Liver (tissue), 9 donors: ENCODE measurements around the gene DEK. TPM values are rescaled to one million over a fixed set of nuclear protein-coding genes. Genes with fewer than 3 reads are reported as not detected.

Experiments
- DNase-seq: peaks from one replicate; pipeline ENCODE4 v3.0.0-alpha.2; 2017; ENCODE audit warnings: low spot score
- H3K27ac ChIP-seq, 2 donors: one replicate each; pipeline ENCODE4 v1.7.0; 2013; ENCODE audit warnings: inconsistent platforms in 2 of 2, low read length in 2 of 2, control low read depth in 1 of 2, low read depth in 1 of 2, mild to moderate bottlenecking in 1 of 2
- H3K27me3 ChIP-seq, 4 donors: one replicate each; pipeline versions ENCODE4 v1.6.1 to v1.7.0; 2013; ENCODE audit warnings: low read length in 3 of 4, inconsistent platforms in 1 of 4, mild to moderate bottlenecking in 1 of 4, moderate library complexity in 1 of 4; ENCODE audit not compliant: control insufficient read depth in 4 of 4, insufficient read depth in 4 of 4
- H3K36me3 ChIP-seq, 4 donors: one replicate each; pipeline versions ENCODE4 v1.6.1 to v1.7.0; 2013; ENCODE audit warnings: low read length in 3 of 4, mild to moderate bottlenecking in 3 of 4, low read depth in 1 of 4, moderate library complexity in 1 of 4; ENCODE audit not compliant: control insufficient read depth in 4 of 4, insufficient read depth in 3 of 4
- H3K4me1 ChIP-seq, 4 donors: one replicate each; pipeline versions ENCODE4 v1.6.1 to v1.7.0; 2013; ENCODE audit warnings: low read length in 3 of 4, mild to moderate bottlenecking in 3 of 4, moderate library complexity in 1 of 4; ENCODE audit not compliant: control insufficient read depth in 4 of 4, insufficient read depth in 4 of 4
- H3K4me3 ChIP-seq, 3 donors: one replicate each; pipeline versions ENCODE4 v1.6.1 to v1.7.0; 2013; ENCODE audit warnings: low read length in 3 of 3, control low read depth in 1 of 3, low read depth in 1 of 3, mild to moderate bottlenecking in 1 of 3
- H3K9ac ChIP-seq, 2 donors: one replicate each; pipeline ENCODE4 v1.7.0; 2013; ENCODE audit warnings: low read length in 2 of 2, mild to moderate bottlenecking in 2 of 2, moderate library complexity in 2 of 2, control low read depth in 1 of 2, low read depth in 1 of 2
- H3K9me3 ChIP-seq, 4 donors: one replicate each; pipeline versions ENCODE4 v1.6.1 to v1.7.0; 2013; ENCODE audit warnings: low read length in 3 of 4; ENCODE audit not compliant: control insufficient read depth in 4 of 4
- ATF3 ChIP-seq: IDR thresholded peaks from 2 replicates; pipeline ENCODE4 v1.6.1; 2016; ENCODE audit warnings: antibody characterized with exemption
- CTCF ChIP-seq: fragments of 150-350 bp; IDR thresholded peaks from 2 replicates; pipeline ENCODE4 v1.5.1; 2017; ENCODE audit warnings: improper control_type of control experiment, low read depth, low read length; ENCODE audit not compliant: missing input control
- EGR1 ChIP-seq, 2 donors: IDR thresholded peaks; 2 replicates each; pipeline ENCODE4 v1.6.1; 2016 to 2018; ENCODE audit warnings: antibody characterized with exemption in 2 of 2, low read depth in 2 of 2
- FOXA1 ChIP-seq: IDR thresholded peaks from 2 replicates; pipeline ENCODE4 v1.6.1; 2016; ENCODE audit warnings: antibody characterized with exemption
- FOXA2 ChIP-seq: IDR thresholded peaks from 2 replicates; pipeline ENCODE4 v1.6.1; 2016; ENCODE audit warnings: antibody characterized with exemption
- GABPA ChIP-seq, 2 donors: IDR thresholded peaks in 1 of 2; conservative IDR thresholded peaks in 1 of 2; 2 replicates each; pipeline ENCODE4 v1.6.1; 2016; ENCODE audit warnings: antibody characterized with exemption in 2 of 2, mild to moderate bottlenecking in 1 of 2, moderate library complexity in 1 of 2
- HNF4A ChIP-seq, 2 donors: conservative IDR thresholded peaks; 2 replicates each; pipeline ENCODE4 v1.6.1; 2016; ENCODE audit warnings: antibody characterized with exemption in 2 of 2, mild to moderate bottlenecking in 2 of 2
- HNF4G ChIP-seq: IDR thresholded peaks from 2 replicates; pipeline ENCODE4 v1.6.1; 2016; ENCODE audit warnings: antibody characterized with exemption
- NR2F2 ChIP-seq: IDR thresholded peaks from 2 replicates; pipeline ENCODE4 v1.6.1; 2016; ENCODE audit warnings: antibody characterized with exemption
- RAD21 ChIP-seq, 2 donors: IDR thresholded peaks; 2 replicates each; pipeline ENCODE4 v1.6.1; 2016; ENCODE audit warnings: antibody characterized with exemption in 2 of 2, mild to moderate bottlenecking in 2 of 2
- REST ChIP-seq: IDR thresholded peaks from 2 replicates; pipeline ENCODE4 v1.6.1; 2016; ENCODE audit warnings: antibody characterized with exemption, mild to moderate bottlenecking
- SP1 ChIP-seq: IDR thresholded peaks from 2 replicates; pipeline ENCODE4 v1.6.1; 2018; ENCODE audit warnings: antibody characterized with exemption, mild to moderate bottlenecking
- TAF1 ChIP-seq: conservative IDR thresholded peaks from 2 replicates; pipeline ENCODE4 v1.6.1; 2016; ENCODE audit warnings: antibody characterized with exemption, mild to moderate bottlenecking
- YY1 ChIP-seq: IDR thresholded peaks from 2 replicates; pipeline ENCODE4 v1.6.1; 2016; ENCODE audit warnings: antibody characterized with exemption, mild to moderate bottlenecking
- ZBTB33 ChIP-seq: IDR thresholded peaks from 2 replicates; pipeline ENCODE4 v1.6.1; 2016; ENCODE audit warnings: antibody characterized with exemption
- WGBS: extraction: QIAGEN DNeasy Blood & Tissue Kit; methylation state at CpG from one replicate; pipeline ENCODE4 v1.1.7; 2013; 5-methylcytosine and 5-hydroxymethylcytosine counted together
- polyA plus RNA-seq, 2 donors: library from polyadenylated mRNA; stranded (reverse) in 1 of 2; unstranded in 1 of 2; fragments of 200-250 nt in 1 of 2; fragments of >200 nt in 1 of 2; fragmentation: Nextera tagmentation in 1 of 2; extraction: Ambion mirVana in 1 of 2; gene quantifications; one replicate each; pipeline versions ENCODE4 v1.2.1 to v1.2.3, GENCODE V29; 2013 to 2015
- total RNA-seq, 2 donors: library from RNA; depleted of rRNA; stranded (reverse); fragments of >200 nt; gene quantifications; one replicate each; pipeline ENCODE4 v1.2.3, GENCODE V29; 2014
- donor health status: healthy.
- donor health status: healthy.
- donor health status: healthy.
- donor health status: healthy.
- donor health status: healthy.

The DEK gene
- total and polyA plus RNA-seq, 4 donors: 19.7 to 92.6 (median 26.8) TPM

- H3K4me1 ChIP-seq: no peaks in the 10 kb centered on the region
- H3K9ac ChIP-seq: no peak overlapping the region
- TF ChIP-seq ATF3: no peak
- H3K4me3 ChIP-seq: no peak overlapping the region
- 98% methylated on average over 3 of the region's 3 CpGs for WGBS
- no peak for DNase-seq
- H3K27me3 ChIP-seq: no peaks in the 10 kb centered on the region
- no peak overlapping the region for H3K27ac ChIP-seq
- H3K36me3 ChIP-seq: peaks cover 0 to 15% (median 11%) of the 10 kb centered on the region in 4 donors
- H3K9me3 ChIP-seq: no peaks in the 10 kb centered on the region
Measured at GRCh38 chr6:18192026-18192425, 72.3 kb downstream of the DEK start.

GRCh38 chr6:18189196-18189595 is 75.1 kb downstream of the DEK start:
- no peaks in the 10 kb centered on the region for H3K27me3 ChIP-seq
- H3K27ac ChIP-seq: no peak overlapping the region
- 91% methylated on average over 2 of the region's 2 CpGs for WGBS
- peaks cover 0 to 10% (median 7%) of the 10 kb centered on the region in 4 donors for H3K36me3 ChIP-seq
- no peaks in the 10 kb centered on the region for H3K9me3 ChIP-seq
- no peak for TF ChIP-seq CTCF
- TF ChIP-seq REST: no peak
- TF ChIP-seq HNF4A (conservative IDR thresholded peaks at IDR 0.05): no peak
- no peak for TF ChIP-seq FOXA1
- TF ChIP-seq HNF4G: no peak
- no peak for TF ChIP-seq NR2F2
- no peak for TF ChIP-seq TAF1
- no peak for TF ChIP-seq YY1
- no peak for TF ChIP-seq EGR1 (IDR thresholded peaks at IDR 0.05; ENCODE audit: low read depth in 2 of 2)
- no peak for TF ChIP-seq FOXA2
- peaks cover 0 to 5% (median 0%) of the 10 kb centered on the region in 4 donors for H3K4me1 ChIP-seq
- H3K4me3 ChIP-seq: no peak overlapping the region
- H3K9ac ChIP-seq: no peak overlapping the region
- DNase-seq: no peak

GRCh38 chr6:18187701-18188100 is 76.6 kb downstream of the DEK start:
- Histone ChIP-seq H3K4me1 (peaks cover 0 to 5% (median 0%) of the 10 kb centered on the region in 4 donors), H3K36me3 (peaks cover 0 to 10% (median 7%) of the 10 kb centered on the region in 4 donors), H3K4me3 (no peak overlapping the region), H3K9me3 (no peaks in the 10 kb centered on the region), H3K27me3 (no peaks in the 10 kb centered on the region), H3K27ac (no peak overlapping the region), H3K9ac (no peak overlapping the region)
- TF ChIP-seq HNF4A (conservative IDR thresholded peaks at IDR 0.05) (no peak), ATF3 (no peak), RAD21 (IDR thresholded peaks at IDR 0.05) (no peak), GABPA (IDR thresholded peaks at IDR 0.05 in 1 of 2, conservative IDR thresholded peaks at IDR 0.05 in 1 of 2) (no peak), HNF4G (no peak), ZBTB33 (no peak), CTCF (no peak), EGR1 (IDR thresholded peaks at IDR 0.05; ENCODE audit: low read depth in 2 of 2) (no peak), SP1 (no peak), FOXA2 (no peak)
- WGBS: 96% methylated on average over 10 of the region's 10 CpGs
- no peak for DNase-seq
